ENCODE results near the gene LHFPL3. TPM values are rescaled to one million over a fixed set of nuclear protein-coding genes. Genes with fewer than 3 reads are reported as not detected.

LHFPL3 gene
- total RNA-seq, 4 donors from 2014 or later: 0.83 TPM; not detected in 3

DNA sequence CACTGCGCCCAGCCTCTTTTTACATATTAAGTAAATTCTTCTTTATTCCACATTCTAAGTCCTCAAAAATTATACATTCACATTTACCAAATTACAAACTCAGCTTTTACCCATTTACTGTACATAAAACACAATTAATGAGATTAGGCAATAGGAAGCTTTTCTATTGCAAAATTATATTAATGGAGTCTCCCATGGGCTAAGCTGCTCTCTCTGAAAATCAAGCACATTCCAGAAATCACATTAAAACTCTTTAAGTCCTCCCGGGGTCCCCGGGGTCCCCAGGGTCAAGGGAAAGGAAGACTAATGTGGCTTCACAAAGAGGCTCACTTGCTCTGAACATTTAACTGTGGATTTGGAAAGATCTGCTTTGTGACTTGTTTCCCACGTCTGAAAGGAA lies 558.2 kb downstream of the LHFPL3 start:
- H3K36me3 ChIP-seq: no peaks in the 10 kb centered on the region
- intact Hi-C loops (cut with DNase I; ENCODE audit: low total_unique reads): no loop called here

DNA sequence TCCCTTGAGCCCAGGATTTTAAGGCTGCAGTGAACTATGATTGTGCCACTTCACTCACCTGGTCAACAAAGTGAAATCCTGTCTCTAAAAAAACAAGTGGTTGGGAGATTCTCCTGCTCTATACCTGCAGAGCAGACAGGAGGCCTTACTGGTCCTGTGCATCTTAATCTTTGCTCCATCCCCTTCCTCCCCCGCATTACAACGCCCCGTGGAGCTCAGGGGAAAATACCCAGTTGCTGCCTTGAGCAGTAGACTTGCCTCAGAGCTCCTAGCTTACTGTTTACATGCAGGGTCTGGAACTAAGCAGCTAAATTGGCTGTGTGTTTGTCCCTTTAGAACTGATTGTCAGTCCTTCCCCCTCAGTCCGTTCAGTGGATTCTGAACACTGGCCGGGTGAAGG lies 561.8 kb downstream of the LHFPL3 start:
- Histone ChIP-seq H3K4me3 (no peak overlapping the region), H3K36me3 (no peaks in the 10 kb centered on the region), H3K9me3 (no peaks in the 10 kb centered on the region), H3K4me1 (no peaks in the 10 kb centered on the region), H3K27ac (no peak overlapping the region), H3K27me3 (no peaks in the 10 kb centered on the region)
- intact Hi-C loops (cut with DNase I; ENCODE audit: low total_unique reads): no loop called here
- TF ChIP-seq, protein P1, sequence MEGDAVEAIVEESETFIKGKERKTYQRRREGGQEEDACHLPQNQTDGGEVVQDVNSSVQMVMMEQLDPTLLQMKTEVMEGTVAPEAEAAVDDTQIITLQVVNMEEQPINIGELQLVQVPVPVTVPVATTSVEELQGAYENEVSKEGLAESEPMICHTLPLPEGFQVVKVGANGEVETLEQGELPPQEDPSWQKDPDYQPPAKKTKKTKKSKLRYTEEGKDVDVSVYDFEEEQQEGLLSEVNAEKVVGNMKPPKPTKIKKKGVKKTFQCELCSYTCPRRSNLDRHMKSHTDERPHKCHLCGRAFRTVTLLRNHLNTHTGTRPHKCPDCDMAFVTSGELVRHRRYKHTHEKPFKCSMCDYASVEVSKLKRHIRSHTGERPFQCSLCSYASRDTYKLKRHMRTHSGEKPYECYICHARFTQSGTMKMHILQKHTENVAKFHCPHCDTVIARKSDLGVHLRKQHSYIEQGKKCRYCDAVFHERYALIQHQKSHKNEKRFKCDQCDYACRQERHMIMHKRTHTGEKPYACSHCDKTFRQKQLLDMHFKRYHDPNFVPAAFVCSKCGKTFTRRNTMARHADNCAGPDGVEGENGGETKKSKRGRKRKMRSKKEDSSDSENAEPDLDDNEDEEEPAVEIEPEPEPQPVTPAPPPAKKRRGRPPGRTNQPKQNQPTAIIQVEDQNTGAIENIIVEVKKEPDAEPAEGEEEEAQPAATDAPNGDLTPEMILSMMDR (IDR thresholded peaks at IDR 0.05): no peak
- no peak for TF ChIP-seq POLR2A (IDR thresholded peaks at IDR 0.05)
- no peak for DNase-seq

More for the DNA sequence above, 558.2 kb downstream of the LHFPL3 start:
- Histone ChIP-seq H3K27me3 (no peaks in the 10 kb centered on the region), H3K4me3 (no peak overlapping the region), H3K9me3 (no peaks in the 10 kb centered on the region), H3K27ac (no peak overlapping the region), H3K4me1 (no peaks in the 10 kb centered on the region)
- TF ChIP-seq, protein P1 (IDR thresholded peaks at IDR 0.05): no peak
- TF ChIP-seq POLR2A (IDR thresholded peaks at IDR 0.05): no peak
- no peak for DNase-seq

DNA sequence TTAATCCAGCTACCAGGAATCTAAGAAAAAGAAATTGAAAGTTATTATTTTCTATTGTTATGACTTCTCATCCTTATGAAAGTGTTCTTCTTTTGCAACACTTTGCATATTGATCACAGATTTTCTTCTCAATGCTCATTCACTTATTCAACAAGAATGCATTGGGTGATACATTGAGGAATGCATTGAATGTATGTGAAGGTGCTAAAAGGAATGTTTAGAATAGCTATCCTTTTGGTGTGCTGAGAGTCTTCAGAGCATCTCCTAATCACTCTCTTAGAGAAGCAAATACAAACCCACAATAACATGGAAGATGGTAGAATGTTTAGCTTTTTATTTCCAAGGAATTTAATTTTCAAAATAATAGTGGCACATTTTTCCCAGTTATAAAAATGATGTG lies 563.5 kb downstream of the LHFPL3 start:
- no peak for DNase-seq
- Histone ChIP-seq H3K36me3 (no peaks in the 10 kb centered on the region), H3K27me3 (no peaks in the 10 kb centered on the region), H3K27ac (no peak overlapping the region), H3K4me3 (no peak overlapping the region), H3K9me3 (no peaks in the 10 kb centered on the region), H3K4me1 (no peaks in the 10 kb centered on the region)
- TF ChIP-seq, protein P1 (IDR thresholded peaks at IDR 0.05): no peak
- no peak for TF ChIP-seq POLR2A (IDR thresholded peaks at IDR 0.05)
- intact Hi-C loops (cut with DNase I; ENCODE audit: low total_unique reads): no loop called here

GRCh38 chr7:104894314-104894713 lies 565.9 kb downstream of the LHFPL3 start:
- Histone ChIP-seq H3K9me3 (no peaks in the 10 kb centered on the region), H3K27me3 (no peaks in the 10 kb centered on the region), H3K4me3 (no peak overlapping the region), H3K36me3 (no peaks in the 10 kb centered on the region), H3K4me1 (no peaks in the 10 kb centered on the region), H3K27ac (no peak overlapping the region)
- intact Hi-C loops (cut with DNase I; ENCODE audit: low total_unique reads): no loop called here
- TF ChIP-seq, protein P1 (IDR thresholded peaks at IDR 0.05): no peak
- no peak for TF ChIP-seq POLR2A (IDR thresholded peaks at IDR 0.05)
- DNase-seq: no peak

- no peaks in the 10 kb centered on the region for H3K9me3 ChIP-seq
- no peaks in the 10 kb centered on the region for H3K27me3 ChIP-seq
- DNase-seq: no peak
- H3K27ac ChIP-seq: no peak overlapping the region
- TF ChIP-seq POLR2A (IDR thresholded peaks at IDR 0.05): no peak
- H3K4me1 ChIP-seq: no peaks in the 10 kb centered on the region
- intact Hi-C loops (cut with DNase I; ENCODE audit: low total_unique reads): no loop called here
- no peak overlapping the region for H3K4me3 ChIP-seq
- H3K36me3 ChIP-seq: no peaks in the 10 kb centered on the region
These were observed 566.5 kb downstream of the LHFPL3 start for GRCh38 chr7:104894726-104895521.
